Activated CD4-positive, alpha-beta T cell treated with anti-CD3 and anti-CD28 coated beads, Interleukin-2, Interleukin-4, amounts not matched to agents 100 ng/mL and 50 ng/mL, durations not matched to agents 16 hours and 8 hours (primary cell): ENCODE results near the gene POTEI.
"Not testable (repeated sequence)": the region's sequence is repeated elsewhere in the genome, so short reads cannot be mapped to it uniquely, and the experiment has no call there.

ENCODE experiments used
- DNase-seq: peaks from one replicate; pipeline ENCODE4 v3.0.0-alpha.2; 2020; ENCODE audit warnings: low spot score

The POTEI gene

GRCh38 chr2:130509228-130509627 lies at the start of gene POTEI:
Gene POTEI (minus strand): TSS chr2:130509328. CDS start chr2:130509235, 93 bp downstream.
- not testable (repeated sequence) for DNase-seq

GRCh38 chr2:130556441-130556840 lies 47.3 kb upstream of the POTEI start:
- not testable (repeated sequence) for DNase-seq

GRCh38 chr2:130554178-130554577 lies 45.0 kb upstream of the POTEI start:
- not testable (repeated sequence) for DNase-seq

- not testable (repeated sequence) for DNase-seq
Measured at GRCh38 chr2:130549475-130549874, 40.3 kb upstream of the POTEI start.

- DNase-seq: not testable (repeated sequence)
Measured at GRCh38 chr2:130548418-130548817, 39.3 kb upstream of the POTEI start.

GRCh38 chr2:130544978-130545377 lies 35.9 kb upstream of the POTEI start:
- not testable (repeated sequence) for DNase-seq

GRCh38 chr2:130543785-130544528 lies 34.8 kb upstream of the POTEI start:
- DNase-seq: not testable (repeated sequence)

GRCh38 chr2:130542789-130543188 lies 33.7 kb upstream of the POTEI start:
- not testable (repeated sequence) for DNase-seq

GRCh38 chr2:130538271-130538670 lies 29.1 kb upstream of the POTEI start:
- not testable (repeated sequence) for DNase-seq

GRCh38 chr2:130536654-130537053 lies 27.5 kb upstream of the POTEI start:
- DNase-seq: not testable (repeated sequence)

GRCh38 chr2:130531672-130532071 lies 22.5 kb upstream of the POTEI start:
- DNase-seq: not testable (repeated sequence)

- DNase-seq: not testable (repeated sequence)
Measured at GRCh38 chr2:130531225-130531624, 22.1 kb upstream of the POTEI start.

GRCh38 chr2:130530212-130530611 lies 21.1 kb upstream of the POTEI start:
- not testable (repeated sequence) for DNase-seq

- not testable (repeated sequence) for DNase-seq
Measured at GRCh38 chr2:130529545-130529944, 20.4 kb upstream of the POTEI start.

- DNase-seq: not testable (repeated sequence)
Measured at GRCh38 chr2:130527365-130527967, 18.3 kb upstream of the POTEI start.

GRCh38 chr2:130522390-130522789 lies 13.3 kb upstream of the POTEI start:
- DNase-seq: not testable (repeated sequence)

GRCh38 chr2:130520992-130521391 lies 11.9 kb upstream of the POTEI start, which contains the start of gene CFC1B:
Gene CFC1B (plus strand): TSS chr2:130521222. CDS start chr2:130521485, 263 bp downstream.
- not testable (repeated sequence) for DNase-seq

- not testable (repeated sequence) for DNase-seq
Measured at GRCh38 chr2:130518516-130519106, 9.5 kb upstream of the POTEI start.

- DNase-seq: not testable (repeated sequence)
Measured at GRCh38 chr2:130511747-130512451, 2.8 kb upstream of the POTEI start.

- DNase-seq: not testable (repeated sequence)
Measured at GRCh38 chr2:130510807-130511746, 1.9 kb upstream of the POTEI start.

GRCh38 chr2:130491073-130491472 lies 18.1 kb downstream of the POTEI start:
- not testable (repeated sequence) for DNase-seq
